NCI-H510A treated with DMSO at 0.1 percent for 48 hours (cell line): ENCODE data around the gene MCOLN3.
"Not testable (repeated sequence)": the region's sequence is repeated elsewhere in the genome, so short reads cannot be mapped to it uniquely, and the experiment has no call there.

Experiments
- DNase-seq: peaks from one replicate; lab custom pipeline; 2025; lab: John Stamatoyannopoulos, UW

MCOLN3 gene

GRCh38 chr1:84991097-84991920 lies 57.0 kb downstream of the MCOLN3 start:
- DNase-seq = no peak

- no peak for DNase-seq
These were observed 59.7 kb downstream of the MCOLN3 start for GRCh38 chr1:84988588-84988987.

GRCh38 chr1:84986561-84986960 lies 61.7 kb downstream of the MCOLN3 start:
- DNase-seq = not testable (repeated sequence)

- no peak for DNase-seq
These were observed 62.9 kb downstream of the MCOLN3 start for GRCh38 chr1:84985365-84985764.

GRCh38 chr1:84982395-84982794 lies 65.9 kb downstream of the MCOLN3 start:
- no peak for DNase-seq

- no peak for DNase-seq
These were observed 73.3 kb downstream of the MCOLN3 start for GRCh38 chr1:84975035-84975434.

- DNase-seq = peak; percentile 46
These were observed 74.6 kb downstream of the MCOLN3 start for GRCh38 chr1:84973498-84974334.

GRCh38 chr1:84972377-84972987 lies 75.8 kb downstream of the MCOLN3 start:
- DNase-seq = no peak

- DNase-seq = no peak
These were observed 76.3 kb downstream of the MCOLN3 start for GRCh38 chr1:84971957-84972356.

GRCh38 chr1:84969489-84970250 lies 78.6 kb downstream of the MCOLN3 start:
- DNase-seq = no peak

GRCh38 chr1:84968865-84969264 lies 79.4 kb downstream of the MCOLN3 start:
- DNase-seq = no peak

- DNase-seq = no peak
These were observed 80.2 kb downstream of the MCOLN3 start for GRCh38 chr1:84968101-84968500.
